ENCODE results near the gene ZNF506.
"Not testable (repeated sequence)": the region's sequence is repeated elsewhere in the genome, so short reads cannot be mapped to it uniquely, and the experiment has no call there.

Gene ZNF506

DNA sequence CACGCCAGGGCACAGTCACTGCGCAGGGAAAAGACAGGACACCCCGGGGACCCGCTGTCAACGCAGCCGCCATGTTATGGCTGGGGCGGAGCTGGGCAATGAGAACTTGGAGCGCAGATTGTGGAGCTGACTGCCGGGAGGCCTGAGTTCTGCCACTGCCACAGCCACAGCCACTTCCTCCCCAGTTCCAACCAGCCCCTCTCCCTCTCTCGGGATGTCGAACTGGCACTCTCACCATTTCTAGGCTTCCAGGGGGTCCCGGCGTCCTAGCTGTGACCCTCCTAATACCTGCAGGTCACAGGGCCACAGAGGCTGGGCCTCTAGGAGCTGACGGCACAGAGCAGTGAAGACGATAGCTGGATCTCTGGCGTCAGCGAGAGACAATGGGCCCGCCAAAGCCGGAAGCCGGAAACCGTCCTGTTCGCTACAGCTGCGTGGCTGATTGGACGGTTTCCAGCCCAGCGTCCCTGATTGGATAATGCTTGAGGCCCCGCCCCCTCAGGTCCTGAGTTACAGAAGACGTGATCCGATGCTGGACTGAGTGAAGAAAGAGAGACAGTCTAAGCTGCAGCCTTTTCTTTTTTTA lies at the start of gene ZNF506:
ZNF506 (minus strand) TSS at position 385 of the 586 bp plus-strand sequence; CDS start at position 238, 147 bp downstream.
- peak; percentile 95 for DNase-seq

DNA sequence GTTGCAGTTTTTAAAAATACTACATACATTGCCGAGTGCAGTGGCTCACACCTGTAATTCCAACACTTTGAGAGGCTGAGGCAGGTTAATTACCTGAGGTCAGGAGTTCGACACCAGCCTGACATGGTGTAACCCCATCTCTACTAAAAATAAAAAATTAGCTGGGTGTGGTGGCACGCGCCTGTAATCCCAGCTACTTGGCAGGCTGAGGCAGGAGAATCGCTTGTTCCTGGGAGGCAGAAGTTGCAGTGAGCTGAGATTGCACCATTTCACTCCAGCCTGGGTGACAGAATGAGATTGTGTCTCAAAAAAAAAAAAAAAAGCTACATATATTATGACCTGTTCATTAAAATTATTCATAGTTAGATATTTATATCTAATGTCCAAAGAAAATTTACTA lies 48.5 kb upstream of the ZNF506 start:
- not testable (repeated sequence) for DNase-seq

DNA sequence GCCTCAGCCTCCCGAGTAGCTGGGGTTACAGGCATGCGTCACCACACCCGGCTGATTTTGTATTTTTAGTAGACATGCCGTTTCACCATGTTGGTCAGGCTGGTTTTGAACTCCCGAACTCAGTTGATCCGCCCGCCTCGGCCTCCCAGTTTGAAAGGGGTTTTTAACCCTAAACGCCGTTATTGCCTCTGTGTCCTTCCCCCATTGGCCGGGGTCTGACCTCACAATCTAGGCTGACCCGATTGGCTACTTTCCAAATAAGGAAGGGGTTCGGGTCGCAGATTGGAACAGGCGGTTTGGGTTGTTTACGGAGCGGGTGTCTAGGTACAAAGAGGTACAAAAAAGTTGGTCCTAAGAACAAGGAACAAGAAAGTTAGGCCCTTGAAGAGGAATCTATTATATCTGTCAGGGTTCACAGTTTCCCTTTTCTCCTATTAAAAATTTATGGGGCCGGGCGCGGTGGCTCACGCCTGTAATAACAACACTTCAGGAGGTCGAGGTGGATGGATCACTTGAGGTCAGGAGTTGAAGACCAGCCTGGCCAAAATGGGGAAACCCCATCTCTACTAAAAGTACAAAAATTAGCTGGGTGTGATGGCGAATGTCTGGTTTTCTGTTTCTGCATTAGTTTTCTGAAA lies 45.2 kb upstream of the ZNF506 start:
- peak; percentile 15 for DNase-seq

DNA sequence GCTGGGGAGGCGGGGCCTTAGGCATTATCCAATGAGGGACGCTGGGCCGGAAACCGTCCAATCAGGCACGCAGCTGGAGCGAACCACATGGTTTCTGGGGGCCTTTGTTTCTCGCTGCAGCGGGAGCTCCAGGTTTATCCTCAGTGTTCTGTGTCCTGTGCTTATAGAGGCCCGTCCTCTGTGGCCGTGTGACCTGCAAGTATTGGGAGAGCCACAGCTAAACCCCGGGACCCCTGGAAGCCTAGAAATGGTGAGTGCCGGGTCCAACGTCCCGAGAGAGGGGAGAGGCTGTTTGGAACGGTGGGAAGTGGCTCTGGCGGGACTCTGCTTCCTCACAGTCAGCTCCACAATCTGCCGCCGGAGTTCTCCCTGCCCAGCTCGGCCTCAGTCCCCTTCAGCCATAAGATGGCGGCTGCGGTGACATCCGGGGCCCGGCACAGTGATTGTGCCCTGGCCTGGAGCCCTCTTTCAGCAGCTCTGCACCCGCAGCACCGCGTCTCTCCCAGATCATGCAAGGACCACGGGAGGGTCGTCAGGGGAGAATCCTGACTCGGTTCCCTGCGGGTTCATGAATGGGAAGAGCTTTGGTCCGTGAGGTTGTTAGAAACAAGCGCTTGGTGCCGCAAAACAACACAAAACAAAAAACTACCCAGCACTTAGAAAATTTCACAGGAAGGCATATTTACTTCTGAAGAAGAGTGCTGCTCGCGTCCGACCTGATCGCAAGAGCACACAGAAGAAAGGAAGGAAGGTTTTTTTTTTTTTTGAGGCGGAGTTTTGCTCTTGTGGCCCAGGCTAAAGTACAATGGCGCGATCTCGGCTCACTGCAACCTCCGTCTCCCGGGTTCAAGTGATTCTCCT lies 44.4 kb upstream of the ZNF506 start, which contains the start of gene ZNF253:
ZNF253 (plus strand) TSS at position 133 of the 861 bp plus-strand sequence; CDS start at position 248, 115 bp downstream.
- peak; percentile 93 for DNase-seq

DNA sequence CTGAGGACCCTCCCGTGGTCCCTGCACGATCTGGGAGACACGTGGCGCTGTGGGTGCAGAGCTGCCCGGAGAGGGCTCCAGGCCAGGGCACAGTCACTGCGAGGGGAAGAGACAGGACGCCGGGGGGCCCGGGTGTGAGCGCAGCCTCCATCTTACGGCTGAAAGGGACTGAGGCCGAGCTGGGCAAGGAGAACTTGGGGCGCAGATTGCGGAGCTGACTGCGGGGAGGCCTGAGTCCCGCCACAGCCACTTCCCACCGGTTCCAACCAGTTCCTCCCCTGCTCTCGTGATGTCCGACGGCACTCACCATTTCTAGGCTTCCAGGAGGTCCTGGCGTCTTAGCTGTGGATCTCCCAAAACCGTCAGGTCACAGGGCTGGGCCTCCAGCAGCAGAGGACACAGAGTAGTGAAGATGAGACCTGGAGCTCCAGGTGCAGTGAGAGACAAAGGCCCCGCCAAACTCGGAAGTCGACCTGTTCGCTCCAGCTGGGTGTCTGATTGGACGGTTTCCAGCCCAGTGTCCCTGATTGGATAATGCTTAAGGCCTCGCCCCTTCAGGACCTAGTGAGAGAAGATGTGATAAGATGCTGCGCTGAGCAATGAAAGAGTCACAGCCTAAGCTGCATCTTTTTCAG lies 39.3 kb upstream of the ZNF506 start:
- DNase-seq: peak; percentile 14

DNA sequence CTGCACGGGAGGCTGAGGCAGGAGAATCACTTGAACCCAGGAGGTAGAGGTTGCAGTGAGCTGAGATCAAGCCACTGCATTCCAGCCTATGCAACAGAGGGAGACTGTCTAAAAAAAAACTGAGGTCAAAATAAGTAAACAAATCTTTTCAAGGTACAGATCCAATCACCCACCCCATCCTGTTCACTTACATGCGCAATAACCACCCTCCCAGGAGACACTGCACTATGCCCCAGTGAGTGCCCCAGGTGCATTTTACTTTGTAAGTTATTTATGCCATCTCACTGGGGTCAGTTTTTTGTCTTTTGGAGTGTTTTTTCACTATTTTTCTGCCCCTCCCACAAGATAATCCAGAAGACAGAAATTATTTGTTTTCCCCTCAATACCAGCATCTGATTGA lies 37.2 kb upstream of the ZNF506 start:
- no peak for DNase-seq

DNA sequence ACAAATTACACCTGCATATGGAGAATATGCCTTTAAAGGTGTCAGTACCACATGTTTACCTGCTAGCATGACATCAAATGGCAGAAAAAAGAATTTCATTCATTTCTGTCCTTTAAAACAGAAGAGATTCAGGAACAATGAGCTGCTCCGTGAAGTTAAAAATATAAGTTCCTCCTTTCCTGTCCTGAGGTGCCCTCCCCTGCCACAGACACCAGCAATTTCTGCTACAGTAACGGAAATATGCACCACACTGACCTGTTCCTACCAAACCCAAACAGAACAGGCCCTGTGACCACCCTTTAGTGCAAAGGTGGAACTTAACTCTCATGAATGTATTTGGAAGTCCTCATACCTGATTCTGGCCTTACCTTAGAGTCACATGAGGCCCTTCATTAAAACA lies 30.2 kb upstream of the ZNF506 start:
- DNase-seq: not testable (repeated sequence)

DNA sequence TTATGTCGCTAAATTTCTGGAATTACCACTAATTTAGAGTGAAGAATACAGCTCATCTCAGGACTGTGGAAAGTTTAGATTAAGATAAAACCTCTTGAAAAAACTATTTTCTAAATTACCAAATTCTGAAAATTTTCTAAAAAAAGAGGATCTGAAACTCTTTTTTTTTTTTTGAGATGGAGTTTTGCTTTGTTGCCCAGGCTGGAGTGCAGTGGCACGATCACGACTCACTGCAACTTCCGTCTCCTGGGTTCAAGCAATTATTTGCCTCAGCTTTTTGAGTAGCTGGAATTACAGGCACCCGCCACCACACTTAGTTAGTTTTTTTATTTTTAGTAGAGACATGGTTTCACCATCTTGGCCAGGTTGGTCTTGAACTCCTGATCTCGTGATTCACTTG lies 27.5 kb upstream of the ZNF506 start:
- no peak for DNase-seq

DNA sequence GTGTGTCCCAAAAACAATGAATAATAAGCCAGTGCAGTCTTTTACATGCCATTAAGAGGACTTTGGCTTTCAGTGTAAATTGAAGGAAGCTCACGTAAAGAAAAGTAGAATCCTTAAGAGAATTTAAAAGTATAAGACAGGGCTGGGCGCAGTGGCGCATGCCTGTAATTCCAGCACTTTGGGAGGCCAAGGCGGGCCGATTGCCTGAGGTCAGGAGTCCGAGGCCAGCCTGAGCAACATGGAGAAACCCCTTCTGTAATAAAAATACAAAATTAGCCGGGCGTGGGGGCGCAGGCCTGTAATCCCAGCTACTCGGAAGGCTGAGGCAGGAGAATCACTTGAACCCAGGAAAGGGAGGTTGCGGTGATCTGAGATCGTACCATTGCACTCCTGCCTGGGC lies 26.2 kb upstream of the ZNF506 start:
- DNase-seq: no peak

DNA sequence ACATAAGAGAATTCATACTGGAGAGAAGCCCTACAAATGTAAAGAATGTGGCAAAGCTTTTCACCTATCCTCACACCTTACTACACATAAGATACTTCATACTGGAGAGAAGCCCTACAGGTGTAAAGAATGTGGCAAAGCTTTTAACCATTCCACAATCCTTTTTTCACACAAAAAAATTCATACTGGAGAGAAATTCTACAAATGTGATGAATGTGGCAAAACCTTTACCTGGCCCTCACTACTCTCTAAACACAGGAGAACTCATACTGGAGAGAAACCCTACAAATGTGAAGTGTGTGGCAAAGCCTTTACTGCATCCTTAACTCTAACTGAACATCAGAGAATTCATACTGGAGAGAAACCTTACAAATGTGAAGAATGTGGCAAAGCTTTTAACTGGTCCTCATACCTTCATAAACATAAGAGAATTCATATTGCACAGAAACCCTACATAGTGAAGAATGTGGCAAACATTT lies 14.0 kb upstream of the ZNF506 start:
- DNase-seq: no peak

DNA sequence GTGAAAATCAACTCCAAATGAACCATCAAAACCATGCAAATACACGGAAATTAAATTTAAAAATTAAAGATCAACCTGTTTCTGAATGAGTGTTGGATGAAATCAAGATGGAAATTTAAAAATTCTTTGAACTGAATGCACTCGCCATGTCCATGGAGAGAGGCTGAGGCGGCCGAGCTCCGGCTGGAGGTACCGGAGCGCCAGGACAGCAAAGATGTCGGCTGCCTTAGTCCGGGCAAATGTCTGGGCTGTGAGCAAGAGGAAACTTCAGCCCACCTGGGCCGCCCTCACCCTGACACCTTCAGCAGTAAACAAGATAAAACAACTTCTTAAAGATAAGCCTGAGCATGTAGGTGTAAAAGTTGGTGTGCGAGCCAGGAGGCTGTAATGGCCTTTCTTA lies 5.3 kb upstream of the ZNF506 start:
- DNase-seq: no peak

DNA sequence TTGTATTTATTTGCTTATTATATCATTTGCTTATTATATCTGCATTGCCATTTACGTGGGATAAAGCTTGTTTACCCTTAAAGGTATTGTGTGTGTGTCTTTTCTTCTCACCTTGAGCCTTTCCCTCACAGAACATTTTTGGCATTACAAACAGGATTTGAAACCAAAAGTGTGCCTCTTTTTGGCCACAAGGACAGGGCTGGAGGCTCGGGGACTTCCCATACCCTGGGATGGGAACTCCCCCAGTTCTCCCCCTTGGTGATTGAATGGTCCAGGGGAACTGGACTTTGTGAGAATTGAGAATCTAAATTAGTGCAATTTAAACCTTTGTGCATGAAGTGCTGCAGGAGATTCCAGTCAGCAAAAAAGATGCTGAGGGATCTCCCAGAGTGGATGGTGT lies 2.4 kb upstream of the ZNF506 start:
- no peak for DNase-seq

DNA sequence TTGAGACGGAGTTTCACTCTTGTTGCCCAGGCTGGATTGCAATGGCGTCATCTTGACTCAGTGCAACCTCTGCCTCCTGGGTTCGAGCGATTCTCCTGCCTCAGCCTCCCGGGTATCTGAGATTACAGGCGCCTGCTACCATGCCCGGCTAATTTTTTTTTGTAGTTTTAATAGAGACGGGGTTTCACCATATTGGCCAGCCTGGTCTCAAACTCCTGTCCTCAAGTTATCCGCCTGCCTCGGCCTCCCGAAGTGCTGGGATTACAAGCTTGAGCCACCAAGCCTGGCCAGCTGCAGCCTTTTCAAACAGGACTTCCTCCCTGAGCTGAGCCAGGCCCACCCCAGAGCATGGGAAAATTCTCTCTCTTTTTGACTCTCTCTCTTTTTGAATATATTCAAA lies 426 bp upstream of the ZNF506 start:
- not testable (repeated sequence) for DNase-seq

DNA sequence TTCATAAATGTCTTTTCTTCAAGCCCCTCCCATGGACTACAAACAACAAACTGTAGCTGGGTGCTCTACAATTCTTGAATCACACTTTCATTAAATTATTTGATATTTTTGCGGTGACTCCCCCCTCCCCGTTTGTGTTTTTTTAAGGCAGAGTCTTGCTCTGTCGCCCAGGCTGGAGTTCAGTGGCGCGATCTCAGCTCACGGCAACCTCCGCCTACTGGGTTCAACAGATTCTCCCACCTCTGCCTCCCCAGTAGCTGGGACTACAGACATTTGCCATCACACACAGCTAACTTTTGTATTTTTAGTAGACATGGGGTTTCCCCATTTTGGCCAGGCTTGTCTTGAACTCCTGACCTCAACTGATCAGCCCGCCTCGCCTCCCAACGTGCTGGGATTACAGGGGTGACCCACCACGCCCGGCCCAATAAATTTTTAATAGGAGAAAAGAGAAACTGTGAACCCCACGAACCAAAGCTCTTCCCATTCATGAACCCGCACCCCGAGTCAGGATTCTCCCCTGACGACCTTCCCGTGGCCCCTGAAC lies 703 bp downstream of the ZNF506 start:
- DNase-seq: no peak

DNA sequence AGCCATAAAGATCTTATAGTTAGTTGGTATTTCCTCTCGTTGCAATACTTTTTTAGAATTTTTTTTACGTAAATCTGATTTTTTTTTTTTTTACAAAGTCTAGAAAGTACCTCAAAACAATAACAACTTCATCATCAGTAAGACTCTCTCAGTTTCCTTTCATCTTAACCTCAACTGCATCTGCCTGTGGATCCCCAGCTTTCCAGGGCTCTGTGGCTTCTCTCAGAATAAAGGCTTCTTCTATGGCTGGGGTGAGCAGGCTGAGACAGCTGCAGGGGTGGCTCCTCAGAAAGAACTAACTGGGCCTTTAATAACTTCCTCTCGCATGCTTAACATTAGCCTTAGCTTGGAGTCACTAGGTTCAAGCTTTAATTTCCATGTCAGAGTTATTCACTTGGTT lies 4.2 kb downstream of the ZNF506 start:
- no peak for DNase-seq

DNA sequence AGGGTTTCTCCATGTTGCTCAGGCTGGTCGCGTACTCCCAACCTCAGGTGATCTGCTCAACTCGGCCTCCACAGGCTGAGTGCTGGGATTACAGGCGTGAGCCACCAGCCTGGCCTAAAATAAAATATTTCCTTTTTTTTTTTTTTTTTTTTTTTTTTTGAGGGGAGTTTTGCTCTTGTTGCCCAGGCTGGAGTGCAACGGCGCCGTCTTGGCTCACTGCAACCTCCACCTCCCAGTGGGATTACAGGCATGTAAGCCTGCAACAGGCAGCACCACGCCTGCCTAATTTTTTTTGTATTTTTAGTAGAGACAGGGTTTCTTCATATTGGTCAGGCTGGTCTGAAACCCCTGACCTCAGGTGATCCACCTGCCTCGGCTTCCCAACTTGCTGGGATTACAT lies 4.9 kb downstream of the ZNF506 start:
- no peak for DNase-seq

DNA sequence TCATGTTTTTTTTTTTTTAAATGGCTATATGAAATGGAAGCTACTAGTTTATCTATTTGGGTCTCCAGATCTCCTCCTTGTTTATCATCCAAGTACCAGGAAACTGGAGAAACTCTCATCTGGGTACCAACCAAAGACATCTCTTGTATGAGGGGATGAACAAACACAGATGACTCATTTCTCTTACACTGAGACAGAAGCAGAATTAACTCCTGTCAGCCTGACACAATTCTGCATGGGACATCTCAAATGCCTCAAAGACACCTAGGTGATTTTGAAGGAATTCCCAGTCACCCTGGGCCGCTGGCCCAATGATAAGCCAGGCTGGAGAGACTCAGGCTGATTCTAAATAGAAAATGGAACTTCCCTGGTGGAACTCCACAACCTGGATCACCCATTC lies 9.6 kb downstream of the ZNF506 start:
- DNase-seq: not testable (repeated sequence)

DNA sequence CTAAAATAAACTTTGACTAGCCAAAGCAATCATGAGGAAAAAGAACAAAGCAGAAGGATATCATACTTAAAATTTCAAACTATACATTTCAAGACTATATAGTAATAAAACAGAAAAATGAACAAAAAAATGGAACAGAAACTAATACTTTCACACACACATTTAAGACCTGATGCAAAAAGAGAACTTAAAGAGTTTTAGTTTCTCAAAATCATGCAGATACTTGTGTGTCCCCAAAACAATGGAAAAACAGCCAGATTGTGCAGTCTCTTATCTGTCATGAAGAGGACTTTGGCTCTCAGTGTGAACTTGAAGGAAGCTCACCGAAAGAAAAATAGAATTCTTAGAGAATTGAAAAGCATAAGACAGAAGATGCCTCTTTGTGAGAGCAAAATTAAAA lies 16.1 kb downstream of the ZNF506 start:
- no peak for DNase-seq

DNA sequence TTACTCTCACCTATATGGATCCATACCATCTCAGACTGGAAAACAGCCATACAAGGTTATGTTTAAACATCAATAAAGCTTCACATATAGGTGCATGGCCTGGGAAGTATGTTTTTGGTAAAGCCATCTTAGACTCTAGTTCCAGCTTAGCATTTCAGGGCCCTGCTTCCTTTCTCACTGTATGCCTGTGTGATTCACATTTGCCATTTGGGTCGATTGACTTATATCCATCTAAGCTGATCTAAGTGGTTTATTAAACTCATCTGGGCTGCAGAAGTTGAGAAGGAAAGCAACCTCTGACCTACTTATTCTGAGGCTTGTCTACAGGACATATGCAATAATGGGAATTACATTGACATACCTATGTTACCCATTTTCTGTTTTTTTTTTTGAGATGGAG lies 33.5 kb downstream of the ZNF506 start:
- DNase-seq: no peak

DNA sequence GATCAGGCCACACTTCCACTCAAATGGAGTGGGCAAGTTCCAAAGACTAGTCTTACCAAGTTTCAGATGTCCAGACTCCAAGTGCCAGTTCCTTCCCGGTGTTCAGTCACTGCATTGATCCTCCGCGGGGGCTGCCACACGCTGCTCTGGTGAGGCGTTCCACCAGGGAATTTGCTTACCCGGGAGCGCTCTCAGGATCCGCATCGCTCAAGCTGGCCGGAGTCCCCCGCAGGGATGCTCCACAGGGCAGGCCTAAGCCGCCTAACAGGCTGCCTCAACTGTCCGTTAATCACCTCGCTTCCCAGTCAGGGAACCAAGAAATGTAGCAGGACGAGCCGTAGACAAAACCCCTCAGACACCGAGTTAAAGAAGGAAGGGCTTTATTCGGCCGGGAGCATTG lies 36.1 kb downstream of the ZNF506 start:
- not testable (repeated sequence) for DNase-seq

DNA sequence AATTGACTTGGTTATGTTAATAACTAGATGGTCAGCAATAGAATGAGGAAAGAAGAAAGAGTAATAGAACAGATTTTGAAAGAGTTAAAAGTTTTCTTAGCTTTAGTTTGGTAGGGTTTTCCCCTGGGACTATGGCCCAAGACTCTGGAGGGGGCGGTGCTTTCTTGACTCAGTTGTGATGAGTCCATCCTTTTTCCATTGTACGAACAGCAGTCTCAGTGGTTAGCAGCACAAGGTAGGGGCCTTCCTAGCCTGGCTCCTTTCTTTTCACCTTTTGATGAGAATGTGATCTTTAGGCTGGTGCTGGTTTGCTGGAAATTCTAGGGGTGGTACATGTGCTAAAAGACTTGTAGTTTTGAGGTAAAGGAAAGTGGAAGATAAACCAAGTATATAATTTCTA lies 38.8 kb downstream of the ZNF506 start:
- DNase-seq: peak; percentile 15

DNA sequence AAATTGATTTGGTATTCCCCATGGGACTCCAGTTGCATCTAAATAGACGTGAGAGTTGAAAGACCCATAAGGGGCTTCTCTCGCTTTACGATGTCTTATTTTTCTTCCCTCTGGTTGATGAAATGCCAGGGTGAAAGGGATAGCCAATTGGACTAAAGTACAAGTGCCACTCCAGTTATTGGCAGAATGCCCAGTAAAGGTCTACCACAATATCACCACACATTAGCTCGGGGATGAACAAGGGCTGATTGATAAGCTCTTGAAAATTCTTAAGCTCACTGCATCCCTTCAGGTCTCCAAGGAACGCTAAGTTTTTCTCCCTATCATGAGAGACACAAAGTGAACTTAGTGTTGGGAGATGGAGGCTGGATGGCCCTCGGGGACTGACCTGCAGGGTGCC lies 39.8 kb downstream of the ZNF506 start:
- not testable (repeated sequence) for DNase-seq

DNA sequence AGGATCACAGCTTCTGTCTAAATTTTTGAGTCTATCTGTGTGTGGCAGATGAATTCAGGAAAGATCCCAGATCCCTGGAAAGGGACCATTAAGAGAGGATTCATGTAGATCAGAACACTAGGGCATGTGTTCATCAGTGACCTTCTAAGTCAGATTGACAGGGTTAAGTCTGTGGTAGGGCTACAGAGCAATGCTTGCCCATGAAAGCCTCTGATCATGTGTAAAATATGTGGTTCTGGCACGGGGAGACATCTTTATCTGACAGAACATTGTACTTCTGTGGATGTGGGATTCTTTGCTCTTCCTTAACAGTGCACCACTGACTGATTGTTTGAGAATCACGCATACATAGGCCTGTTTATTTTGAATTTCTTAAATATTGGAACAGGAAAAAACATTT lies 42.9 kb downstream of the ZNF506 start:
- no peak for DNase-seq

Measured in activated T-cell treated with anti-CD3 and anti-CD28 coated beads for 4 hours (primary cell).